ENCODE data around the gene HES1. TPM values are rescaled to one million over a fixed set of nuclear protein-coding genes. Genes with fewer than 3 reads are reported as not detected.
A peak's percentile ranks its signal among the peaks of the same experiment; 100 is the strongest.

The HES1 gene
- total RNA-seq, 1 experiment from 2014 or later, result 141 TPM

DNA sequence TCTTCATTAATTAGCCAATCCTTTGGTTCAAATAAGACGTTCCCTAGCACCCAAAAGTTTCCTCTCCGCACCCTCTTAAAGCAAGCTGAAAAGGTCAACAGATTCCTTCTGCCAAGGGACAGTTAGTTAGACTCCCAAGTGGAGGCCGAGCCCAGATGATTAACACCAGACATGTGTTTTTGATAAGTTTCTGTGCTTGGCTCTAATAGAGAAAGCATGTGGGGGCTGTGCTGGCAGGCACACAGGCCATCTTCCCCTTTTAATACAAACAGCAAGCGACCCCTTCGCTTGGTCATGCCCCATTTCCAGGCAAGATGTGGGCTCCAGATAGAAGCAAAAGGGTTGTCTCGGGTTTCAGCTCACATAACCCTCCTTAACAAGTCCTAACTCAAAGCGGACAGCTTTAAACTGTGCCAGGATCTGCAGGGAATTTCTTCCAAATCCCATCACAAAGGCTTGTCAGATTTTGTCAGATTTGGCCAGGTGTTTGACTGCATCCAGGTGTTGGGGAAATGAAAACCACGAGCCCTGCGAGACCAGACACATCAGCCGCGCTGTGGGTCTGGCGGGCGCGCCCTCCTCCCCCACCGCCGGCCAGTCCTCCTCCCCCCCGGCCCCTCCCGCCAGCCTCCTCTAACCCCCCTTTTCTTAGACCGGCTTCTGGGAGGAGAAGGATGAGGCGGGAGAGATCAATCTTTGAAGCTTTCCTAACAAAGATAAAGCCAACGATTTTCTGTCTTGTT, 3.3 kb downstream of the HES1 start:
- H3K4me1 Mint-ChIP-seq (ENCODE audit: low read depth, unreplicated experiment), result peaks cover 35% of the 10 kb centered on the region
- peak; percentile 55 for DNase-seq
- no peaks in the 10 kb centered on the region for H3K9me3 Mint-ChIP-seq (ENCODE audit: low read depth, unreplicated experiment)

GRCh38 chr3:194139814-194140391, 4.0 kb downstream of the HES1 start:
- peaks cover 35% of the 10 kb centered on the region for H3K4me1 Mint-ChIP-seq (ENCODE audit: low read depth, unreplicated experiment)
- BruUV-seq (replicated peaks), result no TSS peak
- intact Hi-C loops (cut with micrococcal nuclease; ENCODE audit: unreplicated experiment), result loop anchor here (1.0 to 10.0 kb wide), 5 partner anchors 137 to 475 kb away; no protein-coding TSS in a partner anchor
- no peaks in the 10 kb centered on the region for H3K9me3 Mint-ChIP-seq (ENCODE audit: low read depth, unreplicated experiment)
- no peaks in the 10 kb centered on the region for H3K27me3 Mint-ChIP-seq (ENCODE audit: unreplicated experiment)
- no peak for TF ChIP-seq CTCF (IDR thresholded peaks at IDR 0.05; ENCODE audit: unreplicated experiment)
- DNase-seq, result no peak
- peak overlapping the region; percentile 92 for H3K4me3 Mint-ChIP-seq (ENCODE audit: low read depth, unreplicated experiment)
- H3K36me3 Mint-ChIP-seq (ENCODE audit: insufficient read depth, unreplicated experiment), result peaks cover 74% of the 10 kb centered on the region
- CTCF ChIA-PET, result interaction anchor here (0.6 to 9.4 kb wide), 12 partner anchors 19 to 1131 kb away, joined by 3 to 86 read pairs (median 8); partner anchors contain the start of gene XXYLT1
- peak overlapping the region; percentile 83 for H3K27ac Mint-ChIP-seq (ENCODE audit: unreplicated experiment)

More for the DNA sequence above, 3.3 kb downstream of the HES1 start:
- H3K36me3 Mint-ChIP-seq (ENCODE audit: insufficient read depth, unreplicated experiment), result peaks cover 80% of the 10 kb centered on the region
- TF ChIP-seq CTCF (IDR thresholded peaks at IDR 0.05; ENCODE audit: unreplicated experiment), result no peak
- H3K4me3 Mint-ChIP-seq (ENCODE audit: low read depth, unreplicated experiment), result peak overlapping the region; percentile 92
- no peaks in the 10 kb centered on the region for H3K27me3 Mint-ChIP-seq (ENCODE audit: unreplicated experiment)
- BruUV-seq (replicated peaks), result no TSS peak
- intact Hi-C loops (cut with micrococcal nuclease; ENCODE audit: unreplicated experiment), result loop anchor here (1.0 to 10.0 kb wide), 4 partner anchors 184 to 474 kb away; no protein-coding TSS in a partner anchor
- peak overlapping the region; percentile 83 for H3K27ac Mint-ChIP-seq (ENCODE audit: unreplicated experiment)
- CTCF ChIA-PET, result interaction anchor here (0.6 to 9.4 kb wide), 13 partner anchors 133 to 1132 kb away, joined by 3 to 86 read pairs (median 7); partner anchors contain the start of gene XXYLT1

DNA sequence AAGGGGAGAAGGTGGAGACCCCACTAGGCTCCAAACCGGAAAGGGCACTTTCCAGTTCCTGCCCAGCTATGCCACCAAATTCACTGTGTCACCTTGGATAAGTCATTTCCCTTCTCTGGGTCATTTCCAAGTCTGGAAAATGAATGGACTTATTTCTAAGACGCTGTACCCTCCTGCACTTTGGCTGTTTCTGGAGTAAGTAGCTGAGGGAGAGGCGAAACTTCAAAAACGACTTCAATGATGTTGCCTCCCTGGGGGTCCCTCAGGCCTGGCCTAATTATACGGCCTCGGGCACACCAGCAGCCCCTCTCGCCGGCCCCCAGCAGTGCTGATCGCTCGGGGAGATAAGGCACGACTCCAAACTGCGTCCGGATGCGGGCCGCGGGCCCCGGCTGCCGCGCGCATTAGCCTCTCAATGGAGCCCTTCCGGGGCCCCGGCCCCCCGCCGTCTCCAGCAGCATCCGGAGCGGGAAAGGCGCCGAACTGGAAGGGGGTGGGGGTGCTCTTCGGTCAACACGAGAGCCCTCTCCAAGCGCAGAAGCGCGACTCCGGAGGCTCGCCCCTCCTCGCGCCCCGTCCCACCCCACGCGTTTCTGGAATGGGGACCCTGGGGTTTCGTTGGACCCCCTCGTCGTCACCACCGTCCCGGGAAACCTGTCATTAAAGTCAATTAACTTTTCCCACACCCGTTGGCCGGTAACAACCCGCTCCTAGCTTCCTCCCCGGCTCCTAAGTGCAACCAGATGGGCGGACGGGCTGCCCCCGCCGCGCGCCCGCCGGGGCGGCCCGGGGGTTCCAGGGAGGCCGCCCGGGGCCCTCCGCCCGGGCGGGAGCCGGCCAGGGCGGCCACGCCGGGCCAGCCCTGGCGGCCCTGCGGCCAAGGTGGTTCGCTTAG, 4.8 kb downstream of the HES1 start:
- TF ChIP-seq CTCF (IDR thresholded peaks at IDR 0.05; ENCODE audit: unreplicated experiment), result no peak
- Mint-ChIP-seq H3K4me1 (ENCODE audit: low read depth, unreplicated experiment) (peaks cover 35% of the 10 kb centered on the region), H3K9me3 (ENCODE audit: low read depth, unreplicated experiment) (no peaks in the 10 kb centered on the region), H3K36me3 (ENCODE audit: insufficient read depth, unreplicated experiment) (peaks cover 65% of the 10 kb centered on the region), H3K27me3 (ENCODE audit: unreplicated experiment) (no peaks in the 10 kb centered on the region), H3K27ac (ENCODE audit: unreplicated experiment) (peak overlapping the region; percentile 83), H3K4me3 (ENCODE audit: low read depth, unreplicated experiment) (peak overlapping the region; percentile 92)
- DNase-seq, result peak; percentile 86
- CTCF ChIA-PET, result interaction anchor here (0.6 to 9.4 kb wide), 14 partner anchors 19 to 475 kb away, joined by 3 to 86 read pairs (median 6); no protein-coding TSS in a partner anchor
- intact Hi-C loops (cut with micrococcal nuclease; ENCODE audit: unreplicated experiment), result loop anchor here (1.0 kb wide), 1 partner anchor 137 kb away; no protein-coding TSS in a partner anchor
- BruUV-seq (replicated peaks), result TSS peak; percentile 50

Measured in Calu3 (cell line).